H9 (cell line): ENCODE measurements around the gene TRAF6. TPM values are rescaled to one million over a fixed set of nuclear protein-coding genes. Genes with fewer than 3 reads are reported as not detected.

Experiments
- DNase-seq: peaks from one replicate; pipeline ENCODE4 v3.0.0-alpha.2; 2017
- H2AFZ ChIP-seq: one replicate; pipeline ENCODE4 v1.6.1; 2013; ENCODE audit warnings: mild to moderate bottlenecking, low read length, control low read depth, moderate library complexity
- H2AK5ac ChIP-seq: 2 replicates; pipeline ENCODE4 v1.6.1; 2013; ENCODE audit warnings: low read length, control low read depth, mixed read lengths; ENCODE audit not compliant: insufficient read length
- H2BK120ac ChIP-seq: one replicate; pipeline ENCODE4 v1.6.1; 2013; ENCODE audit warnings: low read depth, mild to moderate bottlenecking, low read length, control low read depth, inconsistent platforms; ENCODE audit not compliant: poor library complexity, severe bottlenecking
- H2BK12ac ChIP-seq: 2 replicates; pipeline ENCODE4 v1.6.1; 2013; ENCODE audit warnings: low read length, control low read depth, mixed read lengths, low read depth; ENCODE audit not compliant: insufficient read length
- H2BK15ac ChIP-seq: 2 replicates; pipeline ENCODE4 v1.6.1; 2013; ENCODE audit warnings: low read depth, low read length, control low read depth
- H2BK20ac ChIP-seq: one replicate; pipeline ENCODE4 v1.6.1; 2013; ENCODE audit warnings: low read depth, mild to moderate bottlenecking, low read length, control low read depth, inconsistent platforms; ENCODE audit not compliant: poor library complexity, severe bottlenecking
- H2BK5ac ChIP-seq: 2 replicates; pipeline ENCODE4 v1.6.1; 2013; ENCODE audit warnings: low read length, control low read depth, mixed read lengths; ENCODE audit not compliant: insufficient read length
- H3K14ac ChIP-seq: 2 replicates; pipeline ENCODE4 v1.6.1; 2013; ENCODE audit warnings: low read length, control low read depth; ENCODE audit not compliant: insufficient read depth
- H3K18ac ChIP-seq: 2 replicates; pipeline ENCODE4 v1.6.1; 2013; ENCODE audit warnings: low read depth, mild to moderate bottlenecking, mixed read lengths, low read length, control low read depth; ENCODE audit not compliant: insufficient read length
- H3K23ac ChIP-seq: 2 replicates; pipeline ENCODE4 v1.6.1; 2013; ENCODE audit warnings: low read length, control low read depth, mixed read lengths, low read depth; ENCODE audit not compliant: insufficient read length
- H3K23me2 ChIP-seq: 2 replicates; pipeline ENCODE4 v1.6.1; 2013; ENCODE audit warnings: low read depth, mild to moderate bottlenecking, mixed read lengths, low read length, control low read depth; ENCODE audit not compliant: insufficient read length, poor library complexity, severe bottlenecking
- H3K27ac ChIP-seq: 2 replicates; pipeline ENCODE4 v1.5.1; 2013; ENCODE audit warnings: low read length, control low read depth, mixed read lengths, low read depth; ENCODE audit not compliant: insufficient read length
- H3K27me3 ChIP-seq: 2 replicates; pipeline ENCODE4 v1.6.1; 2013; ENCODE audit warnings: low read length, control low read depth, inconsistent platforms; ENCODE audit not compliant: insufficient read depth
- H3K4ac ChIP-seq: 2 replicates; pipeline ENCODE4 v1.6.1; 2013; ENCODE audit warnings: low read depth, mild to moderate bottlenecking, control low read depth, inconsistent platforms, low read length, moderate library complexity
- H3K4me1 ChIP-seq: 2 replicates; pipeline ENCODE4 v1.6.1; 2013; ENCODE audit warnings: low read length, control low read depth, inconsistent platforms; ENCODE audit not compliant: insufficient read depth
- H3K4me2 ChIP-seq: 2 replicates; pipeline ENCODE4 v1.6.1; 2013; ENCODE audit warnings: low read length, control low read depth, mixed read lengths; ENCODE audit not compliant: insufficient read length, insufficient read depth
- H3K56ac ChIP-seq: 2 replicates; pipeline ENCODE4 v1.6.1; 2013; ENCODE audit warnings: low read depth, mild to moderate bottlenecking, mixed read lengths, low read length, control low read depth; ENCODE audit not compliant: insufficient read length
- H3K79me1 ChIP-seq: 2 replicates; pipeline ENCODE4 v1.6.1; 2013; ENCODE audit warnings: low read depth, mild to moderate bottlenecking, moderate library complexity, low read length, control low read depth, inconsistent platforms; ENCODE audit not compliant: insufficient read depth, poor library complexity, severe bottlenecking
- H3K79me2 ChIP-seq: 2 replicates; pipeline ENCODE4 v1.6.1; 2013; ENCODE audit warnings: low read length, control low read depth, inconsistent platforms; ENCODE audit not compliant: insufficient read depth
- H3K9ac ChIP-seq: 2 replicates; pipeline ENCODE4 v1.6.1; 2013; ENCODE audit warnings: low read length, control low read depth, mixed read lengths; ENCODE audit not compliant: insufficient read length; ENCODE audit errors: extremely low read depth
- H3K9me3 ChIP-seq: one replicate; pipeline ENCODE4 v1.6.1; 2013; ENCODE audit warnings: low read depth, low read length, inconsistent platforms; ENCODE audit not compliant: control insufficient read depth
- H3T11ph ChIP-seq: one replicate; pipeline ENCODE4 v1.6.1; 2013; ENCODE audit warnings: mild to moderate bottlenecking, low read length, control low read depth, inconsistent platforms
- H4K20me1 ChIP-seq: one replicate; pipeline ENCODE4 v1.6.1; 2013; ENCODE audit not compliant: control insufficient read depth, insufficient read length, insufficient read depth
- H4K5ac ChIP-seq: 2 replicates; pipeline ENCODE4 v1.6.1; 2013; ENCODE audit warnings: low read depth, mild to moderate bottlenecking, mixed read lengths, low read length, control low read depth; ENCODE audit not compliant: insufficient read length
- H4K8ac ChIP-seq: replicated peaks from 2 replicates; pipeline ENCODE4 v1.6.1; 2013; ENCODE audit warnings: low read length, control low read depth, mixed read lengths, low read depth; ENCODE audit not compliant: insufficient read length
- H4K91ac ChIP-seq: 2 replicates; pipeline ENCODE4 v1.6.1; 2013; ENCODE audit warnings: low read depth, mild to moderate bottlenecking, moderate library complexity, mixed read lengths, low read length, control low read depth; ENCODE audit not compliant: insufficient read length
- H3K27ac Mint-ChIP-seq, 3 experiments: 2 replicates in 2 of 3; 3 replicates in 1 of 3; pipeline ENCODE4 v1.8.0; 2020 to 2021; ENCODE audit warnings: mixed read lengths in 3 of 3, mild to moderate bottlenecking in 1 of 3, moderate library complexity in 1 of 3
- H3K27me3 Mint-ChIP-seq: 2 replicates; pipeline ENCODE4 v1.8.0; 2021; ENCODE audit warnings: low read depth, mild to moderate bottlenecking, moderate library complexity, mixed read lengths
- H3K36me3 Mint-ChIP-seq, 3 experiments: 2 replicates in 2 of 3; 3 replicates in 1 of 3; pipeline ENCODE4 v1.8.0; 2020 to 2021; ENCODE audit warnings: low read depth in 3 of 3, mixed read lengths in 3 of 3; ENCODE audit not compliant: insufficient read depth in 1 of 3
- H3K4me1 Mint-ChIP-seq, 2 experiments: 2 replicates each; pipeline ENCODE4 v1.8.0; 2020; ENCODE audit warnings: mixed read lengths in 2 of 2
- H3K4me3 Mint-ChIP-seq, 2 experiments: 2 replicates in 1 of 2; 3 replicates in 1 of 2; pipeline ENCODE4 v1.8.0; 2020 to 2021; ENCODE audit warnings: mild to moderate bottlenecking in 2 of 2, mixed read lengths in 2 of 2, moderate library complexity in 1 of 2
- H3K9me3 Mint-ChIP-seq, 2 experiments: 2 replicates in 1 of 2; 3 replicates in 1 of 2; pipeline ENCODE4 v1.8.0; 2020; ENCODE audit warnings: mild to moderate bottlenecking in 2 of 2, mixed read lengths in 2 of 2, moderate library complexity in 1 of 2
- WGBS: extraction: QIAGEN DNeasy Blood & Tissue Kit; methylation state at CpG from one replicate; pipeline ENCODE4 v1.1.7; 2013; ENCODE audit warnings: missing lambda C conversion rate, low lambda C conversion rate, mixed read lengths; ENCODE audit not compliant: insufficient read length; ENCODE audit errors: extremely low coverage; 5-methylcytosine and 5-hydroxymethylcytosine counted together
- total RNA-seq: library from RNA; stranded (reverse); gene quantifications from 2 replicates; pipeline ENCODE4 v1.2.1, GENCODE V29; 2021
- TF ChIP-seq, protein P1 (sequence below): fragments of 200-600 bp; sonication (generic); conservative IDR thresholded peaks from 3 replicates; pipeline ENCODE4 v1.8.0; 2021; ENCODE audit warnings: antibody characterized with exemption, mild to moderate bottlenecking

TRAF6 gene
- total RNA-seq, 1 experiment from 2014 or later: 9.9 TPM

DNA sequence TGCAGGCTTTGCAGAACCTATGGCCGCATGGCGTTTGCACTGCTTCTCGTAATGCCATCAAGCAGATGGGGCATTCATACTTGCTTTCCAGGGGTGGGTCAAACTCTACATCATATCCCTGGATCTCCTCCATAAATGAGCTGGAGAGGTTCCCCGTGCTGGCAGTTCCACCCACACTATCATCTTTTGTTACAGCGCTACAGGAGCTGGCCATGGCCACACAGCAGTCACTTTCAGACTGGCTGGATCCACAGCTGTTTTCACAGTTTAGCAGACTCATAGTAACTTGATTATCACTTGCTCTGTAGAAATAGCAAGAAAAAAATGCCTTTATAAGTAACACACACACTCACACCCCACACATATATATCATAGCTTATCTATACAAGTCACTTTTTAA is 8.8 kb downstream of the TRAF6 start:
- H2AK5ac ChIP-seq: no peak overlapping the region
- peaks cover 0 to 22% (median 15%) of the 10 kb centered on the region in 3 experiments; a peak in 5 of 7 replicates for H3K36me3 Mint-ChIP-seq
- H3K14ac ChIP-seq: no peak overlapping the region
- H3K27ac Mint-ChIP-seq: no peak overlapping the region
- H2BK5ac ChIP-seq: no peak overlapping the region
- H2BK20ac ChIP-seq: no peak overlapping the region
- no peak overlapping the region for H3K27ac ChIP-seq
- no peak for DNase-seq
- no peak overlapping the region for H3T11ph ChIP-seq
- no peak overlapping the region for H3K9ac ChIP-seq
- H3K23ac ChIP-seq: no peak overlapping the region
- H3K23me2 ChIP-seq: no peaks in the 10 kb centered on the region
- H3K9me3 Mint-ChIP-seq: no peaks in the 10 kb centered on the region
- no peaks in the 10 kb centered on the region for H4K20me1 ChIP-seq
- H3K4me1 Mint-ChIP-seq: no peaks in the 10 kb centered on the region
- no peak overlapping the region for H4K91ac ChIP-seq
- H2BK120ac ChIP-seq: no peak overlapping the region
- no peak overlapping the region for H3K56ac ChIP-seq
- H3K4me1 ChIP-seq: no peaks in the 10 kb centered on the region
- no peak overlapping the region for H2BK12ac ChIP-seq
- H3K27me3 Mint-ChIP-seq: no peaks in the 10 kb centered on the region
- no CpG with 5 or more reads among the region's 5 CpGs for WGBS
- TF ChIP-seq, protein P1, sequence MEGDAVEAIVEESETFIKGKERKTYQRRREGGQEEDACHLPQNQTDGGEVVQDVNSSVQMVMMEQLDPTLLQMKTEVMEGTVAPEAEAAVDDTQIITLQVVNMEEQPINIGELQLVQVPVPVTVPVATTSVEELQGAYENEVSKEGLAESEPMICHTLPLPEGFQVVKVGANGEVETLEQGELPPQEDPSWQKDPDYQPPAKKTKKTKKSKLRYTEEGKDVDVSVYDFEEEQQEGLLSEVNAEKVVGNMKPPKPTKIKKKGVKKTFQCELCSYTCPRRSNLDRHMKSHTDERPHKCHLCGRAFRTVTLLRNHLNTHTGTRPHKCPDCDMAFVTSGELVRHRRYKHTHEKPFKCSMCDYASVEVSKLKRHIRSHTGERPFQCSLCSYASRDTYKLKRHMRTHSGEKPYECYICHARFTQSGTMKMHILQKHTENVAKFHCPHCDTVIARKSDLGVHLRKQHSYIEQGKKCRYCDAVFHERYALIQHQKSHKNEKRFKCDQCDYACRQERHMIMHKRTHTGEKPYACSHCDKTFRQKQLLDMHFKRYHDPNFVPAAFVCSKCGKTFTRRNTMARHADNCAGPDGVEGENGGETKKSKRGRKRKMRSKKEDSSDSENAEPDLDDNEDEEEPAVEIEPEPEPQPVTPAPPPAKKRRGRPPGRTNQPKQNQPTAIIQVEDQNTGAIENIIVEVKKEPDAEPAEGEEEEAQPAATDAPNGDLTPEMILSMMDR: no peak
- no peak overlapping the region for H2BK15ac ChIP-seq
- no peaks in the 10 kb centered on the region for H3K79me1 ChIP-seq
- no peak overlapping the region for H3K4me2 ChIP-seq
- no peaks in the 10 kb centered on the region for H3K79me2 ChIP-seq
- no peak overlapping the region for H3K4ac ChIP-seq
- no peaks in the 10 kb centered on the region for H3K27me3 ChIP-seq
- H2AFZ ChIP-seq: no peak overlapping the region
- no peak overlapping the region for H4K8ac ChIP-seq
- H3K18ac ChIP-seq: no peak overlapping the region
- H4K5ac ChIP-seq: no peak overlapping the region
- no peak overlapping the region for H3K4me3 Mint-ChIP-seq
- H3K9me3 ChIP-seq: no peaks in the 10 kb centered on the region
